Stomach (tissue), 9 donors: ENCODE measurements around the gene CEP85. TPM values are rescaled to one million over a fixed set of nuclear protein-coding genes. Genes with fewer than 3 reads are reported as not detected.
A peak's percentile ranks its signal among the peaks of the same experiment; 100 is the strongest.

Experiments used
- DNase-seq, 2 donors: peaks; one replicate each; pipeline versions ENCODE4 v3.0.0 to v3.0.0-alpha.2; 2013 to 2019
- H3K27ac ChIP-seq, 5 donors: fragments of 200-600 bp in 4 of 5; sonication (generic) in 4 of 5; one replicate each; pipeline ENCODE4 v1.5.1; 2013 to 2019; ENCODE audit warnings: mild to moderate bottlenecking in 1 of 5, moderate library complexity in 1 of 5
- H3K27me3 ChIP-seq, 3 donors: fragments of 200-600 bp; sonication (generic); one replicate each; pipeline ENCODE4 v1.5.1; 2017 to 2019; ENCODE audit warnings: mixed run types in 1 of 3
- H3K36me3 ChIP-seq, 4 donors: fragments of 200-600 bp; sonication (generic); 1 replicate in 3 of 4; 2 replicates in 1 of 4; pipeline ENCODE4 v1.5.1; 2016 to 2019
- H3K4me1 ChIP-seq, 4 donors: fragments of 200-600 bp; sonication (generic); one replicate each; pipeline ENCODE4 v1.5.1; 2016 to 2019
- H3K4me3 ChIP-seq, 4 donors: fragments of 200-600 bp; sonication (generic) in 3 of 4; one replicate each; pipeline ENCODE4 v1.5.1; 2016 to 2019; ENCODE audit warnings: mild to moderate bottlenecking in 1 of 4
- H3K9me3 ChIP-seq, 4 donors: fragments of 200-600 bp; sonication (generic); one replicate each; pipeline ENCODE4 v1.5.1; 2016 to 2019
- EP300 ChIP-seq: sonication (generic); formaldehyde crosslinking; IDR thresholded peaks from one replicate; pipeline ENCODE4 v1.6.1; 2017; ENCODE audit warnings: antibody characterized with exemption
- POLR2A ChIP-seq, 4 donors: fragments of 450-650 bp; IDR thresholded peaks; one replicate each; pipeline ENCODE4 v1.6.1; 2016; ENCODE audit warnings: antibody characterized with exemption in 4 of 4, control low read depth in 2 of 4, mild to moderate bottlenecking in 1 of 4, moderate library complexity in 1 of 4
- POLR2AphosphoS5 ChIP-seq, 3 donors: sonication (generic); formaldehyde crosslinking; IDR thresholded peaks; one replicate each; pipeline ENCODE4 v1.6.1; 2016; ENCODE audit warnings: antibody characterized with exemption in 3 of 3
- WGBS, 5 donors: extraction: QIAGEN DNeasy Blood & Tissue Kit in 3 of 5; methylation state at CpG; one replicate each; pipeline versions ENCODE4 v1.1.5 to v1.1.7; 2013 to 2018; 5-methylcytosine and 5-hydroxymethylcytosine counted together
- intact Hi-C: fragments of 100-400 bp; cut with DNase I; formaldehyde crosslinking; loops from one replicate; pipeline ENCODE4 v1.15.1; 2023; ENCODE audit warnings: low total_unique reads
- polyA plus RNA-seq, 3 donors: library from polyadenylated mRNA; stranded (reverse); fragments of 200-250 nt; gene quantifications; one replicate each; pipeline ENCODE4 v1.2.3, GENCODE V29; 2013
- total RNA-seq, 5 donors: library from RNA; depleted of rRNA; stranded (reverse); fragments of >200 nt; gene quantifications; one replicate each; pipeline versions ENCODE4 v1.1.0 to v1.2.3, GENCODE V29; 2014 to 2016
- TF ChIP-seq, protein P1 (sequence below), 7 experiments: fragments of 450-650 bp in 4 of 7; fragments of 200-600 bp in 3 of 7; sonication (generic) in 3 of 7; IDR thresholded peaks; one replicate each; pipeline ENCODE4 v1.5.1; 2016 to 2019; ENCODE audit warnings: antibody characterized with exemption in 7 of 7, control low read depth in 2 of 7, mild to moderate bottlenecking in 1 of 7
- donor health status: healthy with polysubstance abuse.
- donor health status: Bipolar disorder and iron deficiency.
- donor health status: healthy.

CEP85 gene
- total and polyA plus RNA-seq, 8 donors, result 0.58 to 21.0 (median 5.9) TPM

GRCh38 chr1:26287033-26287711, 53.2 kb downstream of the CEP85 start:
- Histone ChIP-seq H3K4me3 (no peak overlapping the region), H3K27ac (peak overlapping the region in 4 of 5 donors; percentile 61 to 100 (median 69)), H3K36me3 (peaks cover 0 to 7% (median 3%) of the 10 kb centered on the region in 4 donors), H3K9me3 (no peaks in the 10 kb centered on the region), H3K4me1 (peaks cover 33 to 100% (median 51%) of the 10 kb centered on the region in 4 donors), H3K27me3 (no peaks in the 10 kb centered on the region)
- 48 to 74% (median 68%) methylated on average over 8 of the region's 8 CpGs for WGBS, 5 donors
- TF ChIP-seq POLR2AphosphoS5 (IDR thresholded peaks at IDR 0.05) (peak in 1 of 3 donors; percentile 10), POLR2A (IDR thresholded peaks at IDR 0.05) (no peak)
- intact Hi-C loops, result loop anchor here (5.0 kb wide), 1 partner anchor 35 kb away; no protein-coding TSS in a partner anchor
- DNase-seq, result peak; percentile 44 to 59

DNA sequence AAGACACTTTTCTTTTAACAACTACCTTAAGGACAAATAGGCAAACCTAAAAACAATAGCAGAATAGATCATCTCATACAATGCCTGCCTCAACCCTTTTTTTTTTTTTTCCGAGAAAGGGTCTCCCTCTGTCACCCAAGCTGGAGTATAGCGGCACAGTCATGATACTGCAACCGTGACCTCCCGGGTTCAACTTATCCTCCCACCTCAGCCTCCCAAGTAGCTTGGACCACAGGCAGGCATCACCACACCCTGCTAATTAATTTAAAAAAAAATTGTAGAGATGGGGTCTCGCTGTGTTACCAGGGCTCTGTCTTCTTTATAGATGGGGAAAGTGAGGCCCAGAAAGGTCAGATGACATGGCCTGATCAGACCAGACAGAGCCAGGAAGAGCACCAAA, 53.8 kb downstream of the CEP85 start:
- Histone ChIP-seq H3K36me3 (peaks cover 0 to under 1% (median 0%) of the 10 kb centered on the region in 4 donors), H3K9me3 (no peaks in the 10 kb centered on the region), H3K27ac (peak overlapping the region; percentile 6 to 100 (median 67)), H3K4me1 (peaks cover 30 to 95% (median 45%) of the 10 kb centered on the region in 4 donors), H3K27me3 (no peaks in the 10 kb centered on the region), H3K4me3 (no peak overlapping the region)
- intact Hi-C loops, result loop anchor here (5.0 kb wide), 1 partner anchor 34 kb away; no protein-coding TSS in a partner anchor
- no peak for DNase-seq
- TF ChIP-seq EP300, result no peak
- TF ChIP-seq POLR2A (IDR thresholded peaks at IDR 0.05), result no peak
- TF ChIP-seq, protein P1, sequence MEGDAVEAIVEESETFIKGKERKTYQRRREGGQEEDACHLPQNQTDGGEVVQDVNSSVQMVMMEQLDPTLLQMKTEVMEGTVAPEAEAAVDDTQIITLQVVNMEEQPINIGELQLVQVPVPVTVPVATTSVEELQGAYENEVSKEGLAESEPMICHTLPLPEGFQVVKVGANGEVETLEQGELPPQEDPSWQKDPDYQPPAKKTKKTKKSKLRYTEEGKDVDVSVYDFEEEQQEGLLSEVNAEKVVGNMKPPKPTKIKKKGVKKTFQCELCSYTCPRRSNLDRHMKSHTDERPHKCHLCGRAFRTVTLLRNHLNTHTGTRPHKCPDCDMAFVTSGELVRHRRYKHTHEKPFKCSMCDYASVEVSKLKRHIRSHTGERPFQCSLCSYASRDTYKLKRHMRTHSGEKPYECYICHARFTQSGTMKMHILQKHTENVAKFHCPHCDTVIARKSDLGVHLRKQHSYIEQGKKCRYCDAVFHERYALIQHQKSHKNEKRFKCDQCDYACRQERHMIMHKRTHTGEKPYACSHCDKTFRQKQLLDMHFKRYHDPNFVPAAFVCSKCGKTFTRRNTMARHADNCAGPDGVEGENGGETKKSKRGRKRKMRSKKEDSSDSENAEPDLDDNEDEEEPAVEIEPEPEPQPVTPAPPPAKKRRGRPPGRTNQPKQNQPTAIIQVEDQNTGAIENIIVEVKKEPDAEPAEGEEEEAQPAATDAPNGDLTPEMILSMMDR (IDR thresholded peaks at IDR 0.05), result no peak
- no peak for TF ChIP-seq POLR2AphosphoS5 (IDR thresholded peaks at IDR 0.05)
- WGBS, 5 donors, result 77 to 91% (median 83%) methylated on average over 5 of the region's 5 CpGs

DNA sequence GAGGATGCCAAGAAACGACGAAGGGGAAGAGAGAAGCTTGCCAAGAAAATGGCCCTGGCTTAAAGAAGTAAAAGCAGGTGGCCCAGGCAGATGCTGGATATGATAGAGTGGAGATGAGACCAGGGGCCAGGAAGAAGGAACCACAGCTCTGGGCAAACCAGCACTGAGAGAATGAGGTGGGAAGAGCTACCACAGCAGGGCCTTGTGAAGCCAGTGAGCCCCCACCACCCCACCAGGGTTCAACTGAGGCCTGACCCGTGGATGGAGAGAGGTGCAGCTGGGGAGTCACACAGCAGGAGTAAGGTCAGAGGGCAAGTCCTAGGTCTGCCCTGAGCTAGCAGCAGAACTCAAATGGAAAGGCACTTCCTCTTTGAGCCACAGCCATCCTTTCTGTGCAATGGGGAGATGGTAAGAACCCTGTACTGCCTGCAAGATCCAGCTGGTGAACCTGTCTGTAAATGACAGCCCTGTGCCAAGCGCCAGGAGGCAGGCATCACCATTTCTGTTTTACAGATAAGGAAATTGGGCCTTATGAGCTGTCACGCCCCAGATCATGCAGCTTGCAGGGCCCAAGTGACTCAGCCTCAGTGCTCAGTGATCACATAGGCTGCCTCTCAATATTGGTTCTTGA, 54.4 kb downstream of the CEP85 start:
- H3K27ac ChIP-seq, result peak overlapping the region; percentile 6 to 100 (median 67)
- intact Hi-C loops, result loop anchor here (5.0 kb wide), 1 partner anchor 34 kb away; no protein-coding TSS in a partner anchor
- peaks cover 30 to 89% (median 45%) of the 10 kb centered on the region in 4 donors for H3K4me1 ChIP-seq
- H3K36me3 ChIP-seq, result no peaks in the 10 kb centered on the region
- H3K4me3 ChIP-seq, result no peak overlapping the region
- 41 to 62% (median 47%) methylated on average over 5 of the region's 5 CpGs for WGBS, 5 donors
- no peaks in the 10 kb centered on the region for H3K9me3 ChIP-seq
- peak in 1 of 2 donors; percentile 24 for DNase-seq
- TF ChIP-seq, protein P1 (IDR thresholded peaks at IDR 0.05), result no peak
- TF ChIP-seq POLR2AphosphoS5 (IDR thresholded peaks at IDR 0.05) (no peak), POLR2A (IDR thresholded peaks at IDR 0.05) (no peak), EP300 (no peak)
- no peaks in the 10 kb centered on the region for H3K27me3 ChIP-seq

DNA sequence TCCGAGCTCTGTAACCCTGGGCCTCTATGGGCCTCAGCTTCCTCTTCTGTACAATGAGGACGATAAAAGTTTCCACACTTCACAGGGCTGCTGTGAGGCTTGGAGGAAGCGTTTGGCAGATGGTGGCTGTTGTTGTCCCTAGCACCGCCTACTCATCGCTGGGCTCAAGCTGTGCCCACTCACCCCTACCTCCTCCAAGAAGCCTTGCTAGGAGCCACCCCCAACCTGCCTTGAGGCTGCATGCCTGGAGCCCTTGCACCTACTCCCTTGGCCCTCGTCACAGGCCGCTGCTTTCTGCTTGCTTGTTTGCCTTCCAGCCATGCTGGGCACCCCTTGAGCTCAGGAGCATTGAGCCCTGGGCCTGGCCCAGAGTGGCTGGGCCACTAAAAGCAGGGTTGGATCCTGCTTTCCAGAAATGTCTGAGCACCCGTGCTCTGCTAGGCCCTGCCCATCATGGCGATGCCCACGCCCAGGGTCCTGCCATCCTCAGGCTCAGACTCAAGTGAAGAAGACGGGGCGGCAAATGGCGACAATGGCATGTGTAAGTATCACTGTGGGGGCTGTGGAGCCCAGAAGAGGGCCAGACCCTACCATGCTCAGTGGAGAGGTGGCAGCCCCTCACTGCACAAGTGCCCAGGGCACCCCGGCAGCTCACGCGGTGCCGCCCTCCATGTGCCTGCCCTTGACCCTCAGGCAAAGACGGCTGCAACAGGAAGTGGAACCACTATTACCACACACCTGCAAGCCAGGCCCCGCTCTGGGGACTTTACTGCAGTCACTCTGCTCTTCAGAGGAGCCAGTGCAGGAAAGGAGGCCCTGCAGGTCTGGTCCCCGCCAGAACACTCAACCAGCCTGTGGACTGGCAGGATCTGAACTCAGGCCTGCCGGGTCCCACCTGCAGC, 55.4 kb downstream of the CEP85 start:
- WGBS, 5 donors, result 79 to 89% (median 86%) methylated on average over 14 to 21 of the region's 21 CpGs
- TF ChIP-seq, protein P1 (IDR thresholded peaks at IDR 0.05), result no peak
- TF ChIP-seq POLR2A (IDR thresholded peaks at IDR 0.05) (no peak), EP300 (no peak), POLR2AphosphoS5 (IDR thresholded peaks at IDR 0.05) (no peak)
- intact Hi-C loops, result loop anchor here (5.0 kb wide), 1 partner anchor 33 kb away; no protein-coding TSS in a partner anchor
- H3K4me1 ChIP-seq, result peaks cover 24 to 79% (median 38%) of the 10 kb centered on the region in 4 donors
- H3K9me3 ChIP-seq, result no peaks in the 10 kb centered on the region
- H3K36me3 ChIP-seq, result peaks cover 0 to 5% (median 0%) of the 10 kb centered on the region in 4 donors
- peak overlapping the region in 4 of 5 donors; percentile 61 to 100 (median 69) for H3K27ac ChIP-seq
- H3K4me3 ChIP-seq, result no peak overlapping the region
- H3K27me3 ChIP-seq, result no peaks in the 10 kb centered on the region
- DNase-seq, result peak; percentile 46 to 64
